HepG2 (cell line): Measurements from ENCODE around the gene PLK5. TPM values are rescaled to one million over a fixed set of nuclear protein-coding genes. Genes with fewer than 3 reads are reported as not detected.

Source experiments
- ARHGAP35 ChIP-seq: sonication (generic); formaldehyde crosslinking; IDR thresholded peaks from 2 replicates; pipeline ENCODE4 v1.9.0; 2022; ENCODE audit warnings: mild to moderate bottlenecking, inconsistent platforms, moderate library complexity, missing genetic modification reagents, borderline replicate concordance
- BORCS8-MEF2B ChIP-seq: sonication (generic); formaldehyde crosslinking; IDR thresholded peaks from 2 replicates; pipeline ENCODE4 v1.8.0; 2022; ENCODE audit warnings: mild to moderate bottlenecking, missing genetic modification reagents
- CBX5 ChIP-seq: sonication (generic); formaldehyde crosslinking; IDR thresholded peaks from 2 replicates; pipeline ENCODE4 v1.4.0; 2020; ENCODE audit warnings: missing genetic modification reagents, borderline replicate concordance
- CEBPB ChIP-seq: IDR thresholded peaks from 2 replicates; pipeline ENCODE4 v1.6.1; 2011; ENCODE audit warnings: low read depth, low read length, improper control_type of control experiment, borderline replicate concordance
- CEBPG ChIP-seq: IDR thresholded peaks from 2 replicates; pipeline ENCODE4 v1.6.1; 2016
- FOXM1 ChIP-seq: sonication (generic); formaldehyde crosslinking; IDR thresholded peaks from 2 replicates; pipeline ENCODE4 v1.5.0; 2020; ENCODE audit warnings: missing genetic modification reagents
- GZF1 ChIP-seq: sonication (generic); formaldehyde crosslinking; IDR thresholded peaks from 2 replicates; pipeline ENCODE4 v1.5.1; 2020; ENCODE audit warnings: mild to moderate bottlenecking, missing genetic modification reagents
- HNF4A ChIP-seq: sonication (generic); formaldehyde crosslinking; IDR thresholded peaks from 2 replicates; pipeline ENCODE4 v1.4.0; 2020; ENCODE audit warnings: missing genetic modification reagents
- KDM1A ChIP-seq: IDR thresholded peaks from 2 replicates; pipeline ENCODE4 v1.6.1; 2016; ENCODE audit warnings: missing compliant biosample characterization
- KLF9 ChIP-seq: IDR thresholded peaks from 2 replicates; pipeline ENCODE4 v1.6.1; 2016; ENCODE audit warnings: low read depth
- KMT2A ChIP-seq: sonication (generic); formaldehyde crosslinking; IDR thresholded peaks from 2 replicates; pipeline ENCODE4 v1.4.0; 2020; ENCODE audit warnings: missing genetic modification reagents
- MLLT10 ChIP-seq: sonication (generic); formaldehyde crosslinking; IDR thresholded peaks from 2 replicates; pipeline ENCODE4 v1.4.0; 2020; ENCODE audit warnings: missing genetic modification reagents
- NR3C1 ChIP-seq: sonication (generic); formaldehyde crosslinking; IDR thresholded peaks from 2 replicates; pipeline ENCODE4 v1.4.0; 2020; ENCODE audit warnings: missing genetic modification reagents
- PCBP1 ChIP-seq: fragments of 200-400 bp; formaldehyde crosslinking; IDR thresholded peaks from 2 replicates; pipeline ENCODE4 v1.6.1; 2017; ENCODE audit warnings: mild to moderate bottlenecking, low read depth, low read length, borderline replicate concordance
- SALL1 ChIP-seq: sonication (generic); formaldehyde crosslinking; IDR thresholded peaks from 2 replicates; pipeline ENCODE4 v1.8.0; 2022; ENCODE audit warnings: mild to moderate bottlenecking, missing genetic modification reagents
- SAP130 ChIP-seq: IDR thresholded peaks from 2 replicates; pipeline ENCODE4 v1.6.1; 2016; ENCODE audit warnings: low read depth
- SETDB1 ChIP-seq: sonication (generic); formaldehyde crosslinking; IDR thresholded peaks from 2 replicates; pipeline ENCODE4 v1.5.1; 2020; ENCODE audit warnings: missing genetic modification reagents, mild to moderate bottlenecking, borderline replicate concordance
- SIX1 ChIP-seq: sonication (generic); formaldehyde crosslinking; IDR thresholded peaks from 2 replicates; pipeline ENCODE4 v1.4.0; 2020; ENCODE audit warnings: missing genetic modification reagents, borderline replicate concordance
- SMAD1 ChIP-seq: sonication (generic); formaldehyde crosslinking; IDR thresholded peaks from 2 replicates; pipeline ENCODE4 v1.4.0; 2020; ENCODE audit warnings: missing genetic modification reagents, low read depth, mild to moderate bottlenecking, borderline replicate concordance
- TSC22D2 ChIP-seq: sonication (generic); formaldehyde crosslinking; IDR thresholded peaks from 2 replicates; pipeline ENCODE4 v1.5.1; 2020; ENCODE audit warnings: missing genetic modification reagents, mild to moderate bottlenecking, borderline replicate concordance
- ZNF24 ChIP-seq: fragments of 450-650 bp; IDR thresholded peaks from 2 replicates; pipeline ENCODE4 v1.6.1; 2017; ENCODE audit warnings: antibody characterized with exemption, mild to moderate bottlenecking
- ZNF432 ChIP-seq: sonication (generic); formaldehyde crosslinking; IDR thresholded peaks from 2 replicates; pipeline ENCODE4 v1.5.0; 2020; ENCODE audit warnings: missing genetic modification reagents, mild to moderate bottlenecking, borderline replicate concordance
- ZNF549 ChIP-seq: sonication (generic); formaldehyde crosslinking; IDR thresholded peaks from 2 replicates; pipeline ENCODE4 v1.5.0; 2020; ENCODE audit warnings: missing genetic modification reagents
- ZNF629 ChIP-seq: sonication (generic); formaldehyde crosslinking; conservative IDR thresholded peaks from 2 replicates; pipeline ENCODE4 v1.5.0; 2020; ENCODE audit warnings: missing genetic modification reagents
- polyA plus RNA-seq, 8 experiments: library from polyadenylated mRNA; depleted of rRNA in 3 of 8; stranded (reverse) in 7 of 8; unstranded in 1 of 8; fragments of >200 nt; fragmentation: Illumina TruSeq in 4 of 8; extraction: Trizol in 4 of 8; gene quantifications; 2 replicates each; pipeline versions ENCODE4 v1.2.1 to v1.2.3, GENCODE V29; 2011 to 2016; ENCODE audit warnings: low read depth in 4 of 8, missing spikeins in 1 of 8, mixed read lengths in 1 of 8; ENCODE audit not compliant: insufficient read depth in 1 of 8
- total RNA-seq, 5 experiments: library from RNA; depleted of rRNA; stranded (reverse); fragments of >200 nt; fragmentation: Illumina TruSeq; extraction: Trizol; gene quantifications; 2 replicates each; pipeline ENCODE4 v1.2.3, GENCODE V29; 2016; ENCODE audit warnings: low read depth in 1 of 5
- TF ChIP-seq, protein P1 (sequence below): sonication (generic); formaldehyde crosslinking; IDR thresholded peaks from 2 replicates; pipeline ENCODE4 v1.4.0; 2020; ENCODE audit warnings: missing genetic modification reagents
- TF ChIP-seq, protein P2 (sequence below): sonication (generic); formaldehyde crosslinking; IDR thresholded peaks from 2 replicates; pipeline ENCODE4 v1.5.1; 2020; ENCODE audit warnings: mild to moderate bottlenecking, moderate library complexity, missing genetic modification reagents
- TF ChIP-seq, protein P3 (sequence below): sonication (generic); formaldehyde crosslinking; IDR thresholded peaks from 2 replicates; pipeline ENCODE4 v1.4.0; 2020; ENCODE audit warnings: mild to moderate bottlenecking, low read depth, missing genetic modification reagents
- TF ChIP-seq, protein P4 (sequence below): sonication (generic); formaldehyde crosslinking; IDR thresholded peaks from 2 replicates; pipeline ENCODE4 v1.5.0; 2020; ENCODE audit warnings: missing genetic modification reagents

The PLK5 gene
- total and polyA plus RNA-seq, 2 of the 13 experiments (the other 11 are each of a cell fraction or from before 2014, with no cell fraction given) = not detected

DNA sequence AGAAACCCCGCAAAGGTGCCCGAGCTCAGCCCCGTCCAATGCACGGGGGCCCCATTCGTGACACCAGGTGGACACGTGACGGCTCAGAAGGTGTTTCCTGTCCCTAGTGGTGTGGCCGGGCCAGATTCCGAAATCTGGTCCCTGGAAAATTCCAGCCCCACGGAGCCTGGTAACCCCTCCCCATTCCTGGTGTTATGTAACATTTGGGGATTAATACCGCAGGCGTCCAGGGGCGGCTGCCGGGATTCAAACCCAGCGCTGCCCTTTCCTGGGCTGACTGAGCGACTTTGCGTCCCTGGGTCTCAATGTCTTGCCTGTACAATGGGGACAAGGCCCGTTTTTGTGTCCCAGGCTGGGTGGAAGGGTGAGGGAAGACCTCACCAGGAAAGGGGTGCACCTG lies 1.0 kb upstream of the PLK5 start (continued):
- TF ChIP-seq, protein P1, sequence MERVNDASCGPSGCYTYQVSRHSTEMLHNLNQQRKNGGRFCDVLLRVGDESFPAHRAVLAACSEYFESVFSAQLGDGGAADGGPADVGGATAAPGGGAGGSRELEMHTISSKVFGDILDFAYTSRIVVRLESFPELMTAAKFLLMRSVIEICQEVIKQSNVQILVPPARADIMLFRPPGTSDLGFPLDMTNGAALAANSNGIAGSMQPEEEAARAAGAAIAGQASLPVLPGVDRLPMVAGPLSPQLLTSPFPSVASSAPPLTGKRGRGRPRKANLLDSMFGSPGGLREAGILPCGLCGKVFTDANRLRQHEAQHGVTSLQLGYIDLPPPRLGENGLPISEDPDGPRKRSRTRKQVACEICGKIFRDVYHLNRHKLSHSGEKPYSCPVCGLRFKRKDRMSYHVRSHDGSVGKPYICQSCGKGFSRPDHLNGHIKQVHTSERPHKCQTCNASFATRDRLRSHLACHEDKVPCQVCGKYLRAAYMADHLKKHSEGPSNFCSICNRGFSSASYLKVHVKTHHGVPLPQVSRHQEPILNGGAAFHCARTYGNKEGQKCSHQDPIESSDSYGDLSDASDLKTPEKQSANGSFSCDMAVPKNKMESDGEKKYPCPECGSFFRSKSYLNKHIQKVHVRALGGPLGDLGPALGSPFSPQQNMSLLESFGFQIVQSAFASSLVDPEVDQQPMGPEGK (CRISPR knock-in tag) = 0 out of 2 replicates have a peak, but pooled peaks have one; percentile 27
- TF ChIP-seq ZNF629 (CRISPR knock-in tag) (peak; percentile 86), CEBPB (no peak), SMAD1 (CRISPR knock-in tag) (no peak), SAP130 (CRISPR knock-in tag) (no peak), KDM1A (CRISPR knock-in tag) (peak; percentile 78; the same call in 1 of the 2 replicates), MLLT10 (CRISPR knock-in tag) (no peak), BORCS8-MEF2B (CRISPR knock-in tag) (no peak; the same call in 1 of the 2 replicates), SETDB1 (CRISPR knock-in tag) (no peak), KLF9 (CRISPR knock-in tag) (no peak), FOXM1 (no peak), CEBPG (no peak), NR3C1 (CRISPR knock-in tag) (no peak), ARHGAP35 (CRISPR knock-in tag) (no peak), CBX5 (CRISPR knock-in tag) (no peak), SIX1 (CRISPR knock-in tag) (no peak), KMT2A (no peak), ZNF24 (no peak), ZNF549 (CRISPR knock-in tag) (no peak), TSC22D2 (CRISPR knock-in tag) (no peak), PCBP1 (no peak), GZF1 (CRISPR knock-in tag) (no peak), SALL1 (CRISPR knock-in tag) (peak; percentile 21; the same call in 1 of the 2 replicates), HNF4A (CRISPR knock-in tag) (no peak), ZNF432 (CRISPR knock-in tag) (no peak)
- TF ChIP-seq, protein P2, sequence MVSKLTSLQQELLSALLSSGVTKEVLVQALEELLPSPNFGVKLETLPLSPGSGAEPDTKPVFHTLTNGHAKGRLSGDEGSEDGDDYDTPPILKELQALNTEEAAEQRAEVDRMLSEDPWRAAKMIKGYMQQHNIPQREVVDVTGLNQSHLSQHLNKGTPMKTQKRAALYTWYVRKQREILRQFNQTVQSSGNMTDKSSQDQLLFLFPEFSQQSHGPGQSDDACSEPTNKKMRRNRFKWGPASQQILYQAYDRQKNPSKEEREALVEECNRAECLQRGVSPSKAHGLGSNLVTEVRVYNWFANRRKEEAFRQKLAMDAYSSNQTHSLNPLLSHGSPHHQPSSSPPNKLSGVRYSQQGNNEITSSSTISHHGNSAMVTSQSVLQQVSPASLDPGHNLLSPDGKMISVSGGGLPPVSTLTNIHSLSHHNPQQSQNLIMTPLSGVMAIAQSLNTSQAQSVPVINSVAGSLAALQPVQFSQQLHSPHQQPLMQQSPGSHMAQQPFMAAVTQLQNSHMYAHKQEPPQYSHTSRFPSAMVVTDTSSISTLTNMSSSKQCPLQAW (CRISPR knock-in tag) = 0 out of 2 replicates have a peak, but pooled peaks have one; percentile 14
- TF ChIP-seq, protein P3, sequence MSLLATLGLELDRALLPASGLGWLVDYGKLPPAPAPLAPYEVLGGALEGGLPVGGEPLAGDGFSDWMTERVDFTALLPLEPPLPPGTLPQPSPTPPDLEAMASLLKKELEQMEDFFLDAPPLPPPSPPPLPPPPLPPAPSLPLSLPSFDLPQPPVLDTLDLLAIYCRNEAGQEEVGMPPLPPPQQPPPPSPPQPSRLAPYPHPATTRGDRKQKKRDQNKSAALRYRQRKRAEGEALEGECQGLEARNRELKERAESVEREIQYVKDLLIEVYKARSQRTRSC (CRISPR knock-in tag) = no peak
- TF ChIP-seq, protein P4, sequence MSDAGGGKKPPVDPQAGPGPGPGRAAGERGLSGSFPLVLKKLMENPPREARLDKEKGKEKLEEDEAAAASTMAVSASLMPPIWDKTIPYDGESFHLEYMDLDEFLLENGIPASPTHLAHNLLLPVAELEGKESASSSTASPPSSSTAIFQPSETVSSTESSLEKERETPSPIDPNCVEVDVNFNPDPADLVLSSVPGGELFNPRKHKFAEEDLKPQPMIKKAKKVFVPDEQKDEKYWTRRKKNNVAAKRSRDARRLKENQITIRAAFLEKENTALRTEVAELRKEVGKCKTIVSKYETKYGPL (CRISPR knock-in tag) = peak; percentile 71; the same call in 1 of the 2 replicates
